HG03378 (cell line): Measurements from ENCODE around the gene CASP6.
"Not testable (repeated sequence)": the region's sequence is repeated elsewhere in the genome, so short reads cannot be mapped to it uniquely, and the experiment has no call there.

Experiments
- ATAC-seq: cut with Tn5 transposase; IDR thresholded peaks from one replicate; pipeline ENCODE4 v1.9.1; 2021; ENCODE audit warnings: mild to moderate bottlenecking, moderate library complexity; ENCODE audit not compliant: unreplicated experiment

Gene CASP6

GRCh38 chr4:109721033-109721432 is 17.8 kb upstream of the CASP6 start:
- no peak for ATAC-seq

- ATAC-seq: no peak
These were observed 16.4 kb upstream of the CASP6 start for GRCh38 chr4:109719604-109720003.

- ATAC-seq: no peak
These were observed 15.5 kb upstream of the CASP6 start for GRCh38 chr4:109718759-109719158.

- ATAC-seq: no peak
These were observed 10.3 kb upstream of the CASP6 start for GRCh38 chr4:109713500-109713899.

GRCh38 chr4:109708990-109709389 is 5.7 kb upstream of the CASP6 start:
- ATAC-seq: peak; percentile 92

- ATAC-seq: no peak
These were observed 5.2 kb upstream of the CASP6 start for GRCh38 chr4:109708435-109708834.

GRCh38 chr4:109703664-109704361 is 568 bp upstream of the CASP6 start:
- no peak for ATAC-seq

GRCh38 chr4:109701566-109702410 is 1.5 kb downstream of the CASP6 start:
- ATAC-seq: no peak

GRCh38 chr4:109699553-109700225 is 3.6 kb downstream of the CASP6 start:
- ATAC-seq: no peak

GRCh38 chr4:109698656-109699055 is 4.6 kb downstream of the CASP6 start:
- ATAC-seq: no peak

GRCh38 chr4:109691411-109691920 is 11.8 kb downstream of the CASP6 start:
- ATAC-seq: no peak

- ATAC-seq: peak; percentile 97
These were observed 12.4 kb downstream of the CASP6 start for GRCh38 chr4:109690690-109691410.

- ATAC-seq: no peak
These were observed 18.5 kb downstream of the CASP6 start for GRCh38 chr4:109684727-109685126.

- no peak for ATAC-seq
These were observed 19.5 kb downstream of the CASP6 start for GRCh38 chr4:109683621-109684253.

GRCh38 chr4:109682875-109683274 is 20.4 kb downstream of the CASP6 start:
- ATAC-seq: no peak

GRCh38 chr4:109678925-109679324 is 24.3 kb downstream of the CASP6 start:
- not testable (repeated sequence) for ATAC-seq

- not testable (repeated sequence) for ATAC-seq
These were observed 24.8 kb downstream of the CASP6 start for GRCh38 chr4:109678472-109678871.

- ATAC-seq: no peak
These were observed 26.4 kb downstream of the CASP6 start for GRCh38 chr4:109676886-109677285.

GRCh38 chr4:109675843-109676242 is 27.4 kb downstream of the CASP6 start:
- no peak for ATAC-seq

- no peak for ATAC-seq
These were observed 28.1 kb downstream of the CASP6 start for GRCh38 chr4:109675181-109675580.
